Smooth muscle cell of the coronary artery (primary cell): ENCODE data around the gene PLBD1. TPM values are rescaled to one million over a fixed set of nuclear protein-coding genes. Genes with fewer than 3 reads are reported as not detected.

ENCODE experiments used
- total RNA-seq: library from RNA; depleted of rRNA; stranded (reverse); fragments of >200 nt; gene quantifications from 2 replicates; pipeline ENCODE4 v1.2.3, GENCODE V29; 2014; ENCODE audit warnings: low replicate concordance

Gene PLBD1, protein sequence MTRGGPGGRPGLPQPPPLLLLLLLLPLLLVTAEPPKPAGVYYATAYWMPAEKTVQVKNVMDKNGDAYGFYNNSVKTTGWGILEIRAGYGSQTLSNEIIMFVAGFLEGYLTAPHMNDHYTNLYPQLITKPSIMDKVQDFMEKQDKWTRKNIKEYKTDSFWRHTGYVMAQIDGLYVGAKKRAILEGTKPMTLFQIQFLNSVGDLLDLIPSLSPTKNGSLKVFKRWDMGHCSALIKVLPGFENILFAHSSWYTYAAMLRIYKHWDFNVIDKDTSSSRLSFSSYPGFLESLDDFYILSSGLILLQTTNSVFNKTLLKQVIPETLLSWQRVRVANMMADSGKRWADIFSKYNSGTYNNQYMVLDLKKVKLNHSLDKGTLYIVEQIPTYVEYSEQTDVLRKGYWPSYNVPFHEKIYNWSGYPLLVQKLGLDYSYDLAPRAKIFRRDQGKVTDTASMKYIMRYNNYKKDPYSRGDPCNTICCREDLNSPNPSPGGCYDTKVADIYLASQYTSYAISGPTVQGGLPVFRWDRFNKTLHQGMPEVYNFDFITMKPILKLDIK
- total RNA-seq = 0.38 and 1.1 TPM in 2 replicates

DNA sequence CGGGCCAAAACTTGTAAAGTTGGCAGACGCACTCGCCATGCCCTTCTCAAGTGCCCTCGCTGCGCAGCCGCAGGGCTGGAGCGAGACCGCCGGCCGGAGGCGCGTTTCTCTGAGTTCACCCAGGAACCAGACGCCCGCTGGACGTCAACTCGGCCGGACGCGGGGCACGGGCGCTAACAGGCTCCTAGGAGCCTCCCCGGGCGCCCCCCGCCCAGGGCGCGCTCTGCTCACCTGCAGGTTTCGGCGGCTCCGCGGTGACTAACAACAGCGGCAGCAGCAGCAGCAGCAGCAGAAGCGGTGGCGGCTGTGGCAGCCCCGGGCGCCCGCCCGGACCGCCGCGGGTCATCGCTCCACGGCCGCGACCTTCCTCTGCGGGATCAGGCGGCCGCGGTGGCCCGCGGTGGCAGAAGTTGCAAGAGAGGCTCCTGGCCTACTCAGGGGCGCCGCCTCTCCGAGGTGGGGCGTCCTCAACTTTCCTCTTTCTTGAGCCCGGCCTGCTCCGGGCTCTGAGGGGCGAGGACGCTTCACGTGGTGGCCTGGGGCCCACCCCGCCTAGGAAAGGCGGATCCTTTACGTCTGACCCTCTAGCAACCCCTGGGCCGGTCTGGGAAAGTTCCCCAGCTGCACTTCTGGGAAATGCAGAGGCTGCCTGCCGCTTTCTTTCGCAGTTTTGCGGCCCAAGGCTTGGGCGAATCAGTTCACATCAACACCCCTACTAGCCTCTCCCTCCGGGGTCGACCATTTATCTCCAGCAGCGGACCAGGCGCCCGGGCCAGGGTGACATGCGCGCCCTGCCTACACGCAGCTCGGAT, at the start of gene PLBD1:
Gene PLBD1, minus strand, starts transcription at position 533 of the 812 bp plus-strand sequence. Its CDS starts 187 bp downstream, at position 346.

Other genes with a start within 250 kb of the PLBD1 start
- 11.1 and 15.0 TPM in 2 replicates for gene ATF7IP, start 202.2 kb downstream of the PLBD1 start, total RNA-seq
- gene GUCY2C, start 128.7 kb upstream of the PLBD1 start, total RNA-seq = not detected in 2 replicates
- 5.6 and 14.1 TPM in 2 replicates for gene WBP11, start 235.6 kb upstream of the PLBD1 start, total RNA-seq
- 0.23 and 1.3 TPM in 2 replicates for gene C12orf60, start 235.8 kb upstream of the PLBD1 start, total RNA-seq
- 0.23 and 1.1 TPM in 2 replicates for gene SMCO3, start 246.3 kb upstream of the PLBD1 start, total RNA-seq